ENCODE measurements around the gene B9D2.

The B9D2 gene

DNA sequence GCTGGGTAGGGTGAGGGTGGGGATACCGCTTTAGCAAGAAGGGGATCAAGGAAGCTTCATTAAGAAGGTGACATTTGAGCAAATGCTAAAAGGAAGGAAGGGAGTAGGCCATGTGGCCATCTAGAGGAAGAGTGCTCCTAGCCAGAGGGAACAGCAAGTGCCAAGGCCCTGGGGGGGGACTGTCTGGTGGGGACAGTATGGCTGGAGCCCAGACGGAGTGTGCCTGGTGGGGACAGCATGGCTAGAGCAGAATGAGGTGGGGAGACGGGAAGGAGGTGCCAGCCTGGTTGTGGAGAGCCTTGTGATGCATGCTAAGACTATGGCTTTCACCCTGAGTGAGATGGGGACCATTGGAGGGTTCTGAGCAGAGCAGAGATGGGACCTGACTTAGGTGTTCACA, 8.1 kb downstream of the B9D2 start:
- CTCF ChIA-PET, result interaction anchor here (0.7 to 5.3 kb wide), 6 partner anchors 8 to 721 kb away, joined by 3 to 64 read pairs (median 6); partner anchors contain the start of gene B9D2
- no peaks in the 10 kb centered on the region for H3K9me3 ChIP-seq (ENCODE audit: control insufficient read depth, insufficient read depth, low read depth, low read length)
- no peaks in the 10 kb centered on the region for H3K36me3 ChIP-seq (ENCODE audit: control insufficient read depth in 2 of 2, insufficient read depth in 1 of 2, low read length in 2 of 2)
- H3K4me3 ChIP-seq (ENCODE audit: low read depth, low read length), result no peak overlapping the region
- H3K27ac ChIP-seq (ENCODE audit: extremely low read depth, low read depth, low read length), result no peak overlapping the region
- TF ChIP-seq PRDM4 (tag by site-specific recombination; IDR thresholded peaks at IDR 0.05), result no peak
- TF ChIP-seq SP7 (tag by site-specific recombination; IDR thresholded peaks at IDR 0.05), result peak; percentile 86; the same call in 1 of the 2 replicates
- peaks cover 5% of the 10 kb centered on the region; the same call in 1 of the 2 replicates for H3K4me1 ChIP-seq (ENCODE audit: control insufficient read depth, insufficient read depth, low read length)
- POLR2A ChIA-PET, result interaction anchor here (2.4 kb wide), 1 partner anchor 8 kb away, joined by 22 read pairs; the partner anchor contains the start of gene B9D2

DNA sequence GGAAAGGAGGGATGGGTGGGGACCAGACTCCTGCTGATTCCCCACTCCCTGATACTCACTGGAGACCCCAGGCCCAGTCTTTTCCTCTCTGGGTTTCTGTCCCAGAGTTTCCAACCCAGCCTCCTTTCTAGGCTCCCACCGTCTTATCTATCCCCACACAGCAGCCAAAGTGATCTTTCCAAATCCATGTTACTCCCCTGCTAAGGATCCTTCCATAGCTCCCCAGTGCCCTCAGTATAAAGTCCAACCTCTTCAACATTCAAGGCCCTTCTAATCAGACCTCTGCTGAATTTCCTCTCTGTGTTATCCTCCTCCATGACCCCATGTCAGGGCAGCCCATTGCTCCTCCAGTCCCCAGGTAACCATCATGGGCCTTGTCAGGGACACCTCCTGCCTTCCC, 8.9 kb downstream of the B9D2 start:
- Histone ChIP-seq H3K4me3 (ENCODE audit: low read depth, low read length) (no peak overlapping the region), H3K36me3 (ENCODE audit: control insufficient read depth in 2 of 2, insufficient read depth in 1 of 2, low read length in 2 of 2) (no peaks in the 10 kb centered on the region), H3K9me3 (ENCODE audit: control insufficient read depth, insufficient read depth, low read depth, low read length) (no peaks in the 10 kb centered on the region), H3K27ac (ENCODE audit: extremely low read depth, low read depth, low read length) (no peak overlapping the region), H3K4me1 (ENCODE audit: control insufficient read depth, insufficient read depth, low read length) (peaks cover 5% of the 10 kb centered on the region; the same call in 1 of the 2 replicates)
- TF ChIP-seq ZNF16 (tag by site-specific recombination; IDR thresholded peaks at IDR 0.05; ENCODE audit: low read depth) (peak; percentile 91), PRDM1 (tag by site-specific recombination; IDR thresholded peaks at IDR 0.05) (no peak), ZNF114 (tag by site-specific recombination; IDR thresholded peaks at IDR 0.05) (no peak), ZNF48 (tag by site-specific recombination; IDR thresholded peaks at IDR 0.05) (no peak)
- ChIA-PET CTCF (interaction anchor here (0.6 to 5.3 kb wide), 10 partner anchors 9 to 720 kb away, joined by 3 to 64 read pairs (median 4); partner anchors contain the start of genes B9D2 and DMAC2), POLR2A (interaction anchor here (2.4 kb wide), 1 partner anchor 9 kb away, joined by 22 read pairs; the partner anchor contains the start of gene B9D2)

DNA sequence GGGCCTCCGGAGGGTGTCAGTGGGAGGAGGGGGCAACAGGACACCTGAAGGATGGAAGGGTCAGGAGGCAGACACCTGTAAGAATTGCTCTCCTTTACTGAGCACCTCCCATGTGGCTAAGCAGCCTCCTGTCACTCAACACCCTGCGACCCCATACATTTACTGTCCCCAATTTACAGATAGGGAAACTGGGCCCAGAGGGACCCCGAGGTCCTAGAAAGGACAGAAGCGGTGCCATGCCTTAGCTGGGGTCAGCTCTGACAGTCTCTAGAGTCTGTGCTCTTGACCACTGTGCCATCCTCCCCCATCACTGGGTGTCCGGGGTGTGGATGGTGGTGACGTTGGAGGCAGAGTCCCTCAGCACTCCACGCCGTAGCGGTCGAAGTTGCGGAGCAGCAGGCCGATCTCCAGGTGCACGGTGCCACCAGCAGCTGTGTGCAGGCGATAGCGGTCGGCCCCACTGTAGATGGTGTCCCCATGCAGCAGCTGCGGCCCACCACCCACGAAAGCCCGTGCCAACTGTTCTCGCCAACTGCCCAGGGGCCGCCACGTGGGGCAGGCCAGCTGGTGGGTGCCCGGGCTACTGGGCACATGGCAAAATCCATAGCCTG, 9.5 kb downstream of the B9D2 start:
- no peaks in the 10 kb centered on the region for H3K36me3 ChIP-seq (ENCODE audit: control insufficient read depth in 2 of 2, insufficient read depth in 1 of 2, low read length in 2 of 2)
- no peak for TF ChIP-seq ZNF280C (tag by site-specific recombination; IDR thresholded peaks at IDR 0.05)
- peak; percentile 93; the same call in 1 of the 2 replicates for TF ChIP-seq SCRT2 (tag by site-specific recombination; IDR thresholded peaks at IDR 0.05)
- TF ChIP-seq ZBTB10 (tag by site-specific recombination; IDR thresholded peaks at IDR 0.05), result peak; percentile 11; the same call in 1 of the 2 replicates
- TF ChIP-seq, protein P1, sequence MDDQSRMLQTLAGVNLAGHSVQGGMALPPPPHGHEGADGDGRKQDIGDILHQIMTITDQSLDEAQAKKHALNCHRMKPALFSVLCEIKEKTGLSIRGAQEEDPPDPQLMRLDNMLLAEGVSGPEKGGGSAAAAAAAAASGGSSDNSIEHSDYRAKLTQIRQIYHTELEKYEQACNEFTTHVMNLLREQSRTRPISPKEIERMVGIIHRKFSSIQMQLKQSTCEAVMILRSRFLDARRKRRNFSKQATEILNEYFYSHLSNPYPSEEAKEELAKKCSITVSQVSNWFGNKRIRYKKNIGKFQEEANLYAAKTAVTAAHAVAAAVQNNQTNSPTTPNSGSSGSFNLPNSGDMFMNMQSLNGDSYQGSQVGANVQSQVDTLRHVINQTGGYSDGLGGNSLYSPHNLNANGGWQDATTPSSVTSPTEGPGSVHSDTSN (CRISPR knock-in tag; IDR thresholded peaks at IDR 0.05), result peak; percentile 29; the same call in 1 of the 2 replicates
- 0 out of 2 replicates have a peak, but pooled peaks have one; percentile 2 for TF ChIP-seq ZNF394 (tag by site-specific recombination; IDR thresholded peaks at IDR 0.05; ENCODE audit: borderline replicate concordance)
- TF ChIP-seq SCRT1 (tag by site-specific recombination; IDR thresholded peaks at IDR 0.05; ENCODE audit: borderline replicate concordance), result peak; percentile 84; the same call in 1 of the 2 replicates
- ChIA-PET CTCF (interaction anchor here (0.6 to 5.3 kb wide), 7 partner anchors 9 to 720 kb away, joined by 3 to 64 read pairs (median 5); partner anchors contain the start of genes B9D2 and DMAC2), POLR2A (interaction anchor here (0.6 to 2.4 kb wide), 2 partner anchors 9 to 29 kb away, joined by 4 to 22 read pairs; partner anchors contain the start of gene B9D2)
- H3K27ac ChIP-seq (ENCODE audit: extremely low read depth, low read depth, low read length), result no peak overlapping the region; the same call in 1 of the 2 replicates
- H3K4me1 ChIP-seq (ENCODE audit: control insufficient read depth, insufficient read depth, low read length), result peaks cover 5% of the 10 kb centered on the region; the same call in 1 of the 2 replicates
- H3K9me3 ChIP-seq (ENCODE audit: control insufficient read depth, insufficient read depth, low read depth, low read length), result no peaks in the 10 kb centered on the region
- peak overlapping the region; percentile 43 for H3K4me3 ChIP-seq (ENCODE audit: low read depth, low read length)
